K562 (cell line): ENCODE data around the gene IQGAP3. TPM values are rescaled to one million over a fixed set of nuclear protein-coding genes. Genes with fewer than 3 reads are reported as not detected.

Source experiments
- CEBPG ChIP-seq, 3 experiments: fragments of 200-800 bp in 1 of 3; sonication (Bioruptor generic) in 1 of 3; sonication (generic) in 1 of 3; formaldehyde crosslinking in 1 of 3; IDR thresholded peaks in 2 of 3; conservative IDR thresholded peaks in 1 of 3; 2 replicates each; pipeline versions ENCODE4 v1.6.1 to v1.8.0; 2016 to 2022; ENCODE audit warnings: missing compliant biosample characterization in 2 of 3, missing genetic modification characterization in 2 of 3, mild to moderate bottlenecking in 1 of 3, missing genetic modification reagents in 1 of 3
- PCBP1 ChIP-seq: fragments of 200-400 bp; formaldehyde crosslinking; IDR thresholded peaks from 2 replicates; pipeline ENCODE4 v1.6.1; 2018; ENCODE audit warnings: mild to moderate bottlenecking, low read depth, low read length; ENCODE audit not compliant: poor library complexity, severe bottlenecking
- polyA plus RNA-seq, 8 experiments: library from polyadenylated mRNA; depleted of rRNA in 4 of 8; stranded (reverse) in 5 of 8; unstranded in 3 of 8; fragments of >200 nt; fragmentation: Nextera tagmentation in 2 of 8; fragmentation: Illumina TruSeq in 1 of 8; extraction: Ambion mirVana in 2 of 8; extraction: Trizol in 1 of 8; gene quantifications; 2 replicates each; pipeline versions ENCODE4 v1.2.1 to v1.2.3, GENCODE V29; 2011 to 2014; ENCODE audit warnings: inconsistent platforms in 1 of 8, missing spikeins in 1 of 8
- total RNA-seq, 7 experiments: library from RNA; depleted of rRNA in 6 of 7; stranded (reverse); fragments of >200 nt in 6 of 7; fragmentation: Illumina TruSeq in 2 of 7; extraction: Trizol in 2 of 7; gene quantifications; 2 replicates each; pipeline versions ENCODE4 v1.2.1 to v1.2.3, GENCODE V29; 2011 to 2021; ENCODE audit warnings: low replicate concordance in 1 of 7
- TF ChIP-seq, protein P1 (sequence below): sonication (generic); formaldehyde crosslinking; IDR thresholded peaks from 2 replicates; pipeline ENCODE4 v1.8.1; 2022; ENCODE audit warnings: missing genetic modification reagents
- TF ChIP-seq, protein P2 (sequence below): fragments of 250-450 bp; sonication (Bioruptor Pico); IDR thresholded peaks from 2 replicates; pipeline ENCODE4 v1.8.0; 2022; ENCODE audit warnings: moderate library complexity, mild to moderate bottlenecking, inconsistent platforms
- TF ChIP-seq, protein P3 (sequence below): fragments of 250-450 bp; sonication (Bioruptor Pico); IDR thresholded peaks from 2 replicates; pipeline ENCODE4 v1.5.0; 2021; ENCODE audit warnings: mild to moderate bottlenecking, borderline replicate concordance

Gene IQGAP3
- total and polyA plus RNA-seq, 9 of the 15 experiments (the other 6 are each of a cell fraction or from before 2014, with no cell fraction given): 1.4 to 16.6 (median 11.9) TPM

DNA sequence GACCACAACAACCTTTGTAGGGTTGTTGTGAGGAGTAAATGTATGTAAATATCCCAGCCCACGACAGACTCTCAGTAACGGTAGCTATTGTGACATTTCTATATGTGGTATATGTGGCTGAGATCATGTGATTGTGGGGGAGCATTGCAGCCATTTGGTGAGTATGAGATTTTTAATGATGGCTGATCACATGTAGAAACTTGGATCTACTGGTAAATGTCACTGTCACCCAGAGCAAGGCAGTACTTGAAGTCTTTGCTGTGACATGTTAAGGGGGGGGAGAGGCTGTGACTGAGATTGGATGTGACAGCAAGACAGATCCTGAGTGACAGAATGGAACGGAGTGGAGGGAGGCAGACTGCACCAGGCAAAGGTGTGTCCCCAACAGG, 47.9 kb downstream of the IQGAP3 start (continued):
- TF ChIP-seq, protein P1, sequence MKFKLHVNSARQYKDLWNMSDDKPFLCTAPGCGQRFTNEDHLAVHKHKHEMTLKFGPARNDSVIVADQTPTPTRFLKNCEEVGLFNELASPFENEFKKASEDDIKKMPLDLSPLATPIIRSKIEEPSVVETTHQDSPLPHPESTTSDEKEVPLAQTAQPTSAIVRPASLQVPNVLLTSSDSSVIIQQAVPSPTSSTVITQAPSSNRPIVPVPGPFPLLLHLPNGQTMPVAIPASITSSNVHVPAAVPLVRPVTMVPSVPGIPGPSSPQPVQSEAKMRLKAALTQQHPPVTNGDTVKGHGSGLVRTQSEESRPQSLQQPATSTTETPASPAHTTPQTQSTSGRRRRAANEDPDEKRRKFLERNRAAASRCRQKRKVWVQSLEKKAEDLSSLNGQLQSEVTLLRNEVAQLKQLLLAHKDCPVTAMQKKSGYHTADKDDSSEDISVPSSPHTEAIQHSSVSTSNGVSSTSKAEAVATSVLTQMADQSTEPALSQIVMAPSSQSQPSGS (CRISPR knock-in tag): no peak
- TF ChIP-seq CEBPG (CRISPR knock-in tag; IDR thresholded peaks at IDR 0.05) (peak; percentile 34; the same call in 1 of the 2 replicates), CEBPG (tag; conservative IDR thresholded peaks at IDR 0.05 in 1 of 2, IDR thresholded peaks at IDR 0.05 in 1 of 2) (peak in 1 of 2 experiments; percentile 45; a peak in 2 of 4 replicates), PCBP1 (no peak)
- TF ChIP-seq, protein P2, sequence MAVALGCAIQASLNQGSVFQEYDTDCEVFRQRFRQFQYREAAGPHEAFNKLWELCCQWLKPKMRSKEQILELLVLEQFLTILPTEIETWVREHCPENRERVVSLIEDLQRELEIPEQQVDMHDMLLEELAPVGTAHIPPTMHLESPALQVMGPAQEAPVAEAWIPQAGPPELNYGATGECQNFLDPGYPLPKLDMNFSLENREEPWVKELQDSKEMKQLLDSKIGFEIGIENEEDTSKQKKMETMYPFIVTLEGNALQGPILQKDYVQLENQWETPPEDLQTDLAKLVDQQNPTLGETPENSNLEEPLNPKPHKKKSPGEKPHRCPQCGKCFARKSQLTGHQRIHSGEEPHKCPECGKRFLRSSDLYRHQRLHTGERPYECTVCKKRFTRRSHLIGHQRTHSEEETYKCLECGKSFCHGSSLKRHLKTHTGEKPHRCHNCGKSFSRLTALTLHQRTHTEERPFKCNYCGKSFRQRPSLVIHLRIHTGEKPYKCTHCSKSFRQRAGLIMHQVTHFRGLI: no peak
- TF ChIP-seq, protein P3, sequence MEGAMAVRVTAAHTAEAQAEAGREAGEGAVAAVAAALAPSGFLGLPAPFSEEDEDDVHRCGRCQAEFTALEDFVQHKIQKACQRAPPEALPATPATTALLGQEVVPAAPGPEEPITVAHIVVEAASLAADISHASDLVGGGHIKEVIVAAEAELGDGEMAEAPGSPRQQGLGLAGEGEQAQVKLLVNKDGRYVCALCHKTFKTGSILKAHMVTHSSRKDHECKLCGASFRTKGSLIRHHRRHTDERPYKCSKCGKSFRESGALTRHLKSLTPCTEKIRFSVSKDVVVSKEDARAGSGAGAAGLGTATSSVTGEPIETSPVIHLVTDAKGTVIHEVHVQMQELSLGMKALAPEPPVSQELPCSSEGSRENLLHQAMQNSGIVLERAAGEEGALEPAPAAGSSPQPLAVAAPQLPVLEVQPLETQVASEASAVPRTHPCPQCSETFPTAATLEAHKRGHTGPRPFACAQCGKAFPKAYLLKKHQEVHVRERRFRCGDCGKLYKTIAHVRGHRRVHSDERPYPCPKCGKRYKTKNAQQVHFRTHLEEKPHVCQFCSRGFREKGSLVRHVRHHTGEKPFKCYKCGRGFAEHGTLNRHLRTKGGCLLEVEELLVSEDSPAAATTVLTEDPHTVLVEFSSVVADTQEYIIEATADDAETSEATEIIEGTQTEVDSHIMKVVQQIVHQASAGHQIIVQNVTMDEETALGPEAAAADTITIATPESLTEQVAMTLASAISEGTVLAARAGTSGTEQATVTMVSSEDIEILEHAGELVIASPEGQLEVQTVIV: no peak
